SH-SY5Y (cell line): ENCODE data around the gene FMNL1.

Source experiments
- GATA2 ChIP-seq: IDR thresholded peaks from 2 replicates; pipeline ENCODE4 v1.6.1; 2011; ENCODE audit warnings: mild to moderate bottlenecking, low read depth, low read length
- GATA3 ChIP-seq: IDR thresholded peaks from 2 replicates; pipeline ENCODE4 v1.6.1; 2011; ENCODE audit warnings: low read depth, mild to moderate bottlenecking, low read length, moderate library complexity

- no peak for TF ChIP-seq GATA2
- TF ChIP-seq GATA3: no peak
Observed at GRCh38 chr17:45222014-45222288, 266 bp downstream of the FMNL1 start.
